HCT116 (cell line): ENCODE measurements around the gene FRMPD1. TPM values are rescaled to one million over a fixed set of nuclear protein-coding genes. Genes with fewer than 3 reads are reported as not detected.

ENCODE experiments used
- ATAC-seq: fragments of 200-7000 bp; cut with Tn5 transposase; 2 replicates; pipeline ENCODE4 v1.9.1; 2020; ENCODE audit warnings: mild to moderate bottlenecking, moderate library complexity
- BruUV-seq: library from RNA; stranded (reverse); fragments of 400-500 nt; replicated peaks from 2 replicates; lab custom pipeline; 2021; lab: Mats Ljungman, UMichigan
- CTCF ChIA-PET: fragments of 300-600 bp; sonication (Branson Sonifier 250); formaldehyde crosslinking; loops from one replicate; lab custom pipeline; 2021; ENCODE audit warnings: antibody characterized with exemption; lab: Charles Lee
- POLR2A ChIA-PET: fragments of 300-600, 350-600 bp; sonication (Branson Sonifier 250); formaldehyde crosslinking; loops from one replicate; lab custom pipeline; 2021; ENCODE audit warnings: antibody characterized with exemption; lab: Charles Lee
- RAD21 ChIA-PET, 2 experiments: fragments of 300-600 bp; sonication (Branson Sonifier 250); formaldehyde crosslinking; loops; one replicate each; lab custom pipeline; 2023; ENCODE audit warnings: low total read pairs in 2 of 2; ENCODE audit not compliant: uncharacterized antibody in 2 of 2, unreplicated experiment in 2 of 2, low non-redundant PET in 1 of 2; lab: Charles Lee
- DNase-seq: peaks from one replicate; pipeline ENCODE4 v3.0.0-alpha.2; 2010; ENCODE audit warnings: low read depth, low spot score
- H2AFZ ChIP-seq: fragments of 200-600 bp; shearing (Covaris generic), sonication (generic); 2 replicates; pipeline ENCODE4 v1.6.1; 2017; ENCODE audit warnings: low read depth, mixed run types, mixed read lengths, antibody characterized with exemption, low read length; ENCODE audit not compliant: poor library complexity, severe bottlenecking
- H3K27ac ChIP-seq: 2 replicates; pipeline ENCODE4 v1.5.1; 2012; ENCODE audit warnings: low read depth, low read length
- H3K27me3 ChIP-seq: fragments of 200-600 bp; sonication (generic); 2 replicates; pipeline ENCODE4 v1.6.1; 2016; ENCODE audit warnings: mixed run types, low read length, mixed read lengths; ENCODE audit not compliant: insufficient read depth
- H3K36me3 ChIP-seq, 2 experiments: fragments of 200-500 bp in 1 of 2; fragments of 200-600 bp in 1 of 2; sonication (Bioruptor generic) in 1 of 2; sonication (generic) in 1 of 2; 2 replicates each; pipeline versions ENCODE4 v1.5.1 to v1.6.1; 2014 to 2016; ENCODE audit warnings: low read length in 2 of 2, inconsistent platforms in 1 of 2, mixed read lengths in 1 of 2, mixed run types in 1 of 2; ENCODE audit not compliant: insufficient read depth in 2 of 2, control insufficient read depth in 1 of 2
- H3K4me1 ChIP-seq, 2 experiments: fragments of 200-600 bp in 1 of 2; sonication (generic) in 1 of 2; 2 replicates each; pipeline versions ENCODE4 v1.5.1 to v1.6.1; 2012 to 2017; ENCODE audit warnings: low read length in 2 of 2, inconsistent platforms in 1 of 2, mild to moderate bottlenecking in 1 of 2, mixed read lengths in 1 of 2, mixed run types in 1 of 2, moderate library complexity in 1 of 2; ENCODE audit not compliant: insufficient read depth in 2 of 2, control insufficient read depth in 1 of 2
- H3K4me2 ChIP-seq: fragments of 200-600 bp; sonication (generic); 2 replicates; pipeline ENCODE4 v1.6.1; 2017; ENCODE audit warnings: mixed run types, low read length, mixed read lengths
- H3K4me3 ChIP-seq, 2 experiments: fragments of 200-600 bp in 1 of 2; sonication (generic) in 1 of 2; replicated peaks in 1 of 2; 2 replicates each; pipeline ENCODE4 v1.5.1; 2011 to 2016; ENCODE audit warnings: low read length in 2 of 2, control low read depth in 1 of 2, low read depth in 1 of 2, mild to moderate bottlenecking in 1 of 2, mixed read lengths in 1 of 2, mixed run types in 1 of 2
- H3K79me2 ChIP-seq: fragments of 200-600 bp; sonication (generic); 2 replicates; pipeline ENCODE4 v1.6.1; 2017; ENCODE audit warnings: mild to moderate bottlenecking, mixed run types, low read length, moderate library complexity, mixed read lengths; ENCODE audit not compliant: insufficient read depth
- H3K9ac ChIP-seq: fragments of 200-600 bp; sonication (generic); 2 replicates; pipeline ENCODE4 v1.6.1; 2016; ENCODE audit warnings: low read length, mixed read lengths
- H3K9me2 ChIP-seq: fragments of 200-600 bp; sonication (generic), shearing (Covaris generic); 2 replicates; pipeline ENCODE4 v1.6.1; 2017; ENCODE audit warnings: mixed run types, mild to moderate bottlenecking, moderate library complexity; ENCODE audit not compliant: insufficient read depth
- H3K9me3 ChIP-seq, 2 experiments: fragments of 200-500 bp in 1 of 2; fragments of 200-600 bp in 1 of 2; sonication (Bioruptor generic) in 1 of 2; sonication (generic) in 1 of 2; 2 replicates each; pipeline ENCODE4 v1.6.1; 2014 to 2017; ENCODE audit warnings: low read length in 2 of 2, mixed read lengths in 2 of 2, inconsistent platforms in 1 of 2, low read depth in 1 of 2, mild to moderate bottlenecking in 1 of 2, mixed run types in 1 of 2, moderate library complexity in 1 of 2; ENCODE audit not compliant: control insufficient read depth in 1 of 2, insufficient read depth in 1 of 2
- H4K20me1 ChIP-seq: fragments of 200-600 bp; sonication (generic), shearing (Covaris generic); 2 replicates; pipeline ENCODE4 v1.6.1; 2017; ENCODE audit warnings: mixed run types, mild to moderate bottlenecking, moderate library complexity; ENCODE audit not compliant: insufficient read depth
- ATF3 ChIP-seq: IDR thresholded peaks from 2 replicates; pipeline ENCODE4 v1.6.1; 2012
- CBX3 ChIP-seq: IDR thresholded peaks from 2 replicates; pipeline ENCODE4 v1.6.1; 2012; ENCODE audit warnings: low read depth
- EGR1 ChIP-seq: IDR thresholded peaks from 2 replicates; pipeline ENCODE4 v1.6.1; 2012; ENCODE audit warnings: low read depth
- ELF1 ChIP-seq: IDR thresholded peaks from 2 replicates; pipeline ENCODE4 v1.6.1; 2012; ENCODE audit warnings: low read depth, borderline replicate concordance
- EZH2 ChIP-seq: fragments of 200-600 bp; sonication (generic); IDR thresholded peaks from 2 replicates; pipeline ENCODE4 v1.6.1; 2017; ENCODE audit warnings: antibody characterized with exemption, mixed run types
- EZH2phosphoT487 ChIP-seq: fragments of 200-600 bp; IDR thresholded peaks from 2 replicates; pipeline ENCODE4 v1.6.1; 2018; ENCODE audit warnings: antibody characterized with exemption, borderline replicate concordance
- FOSL1 ChIP-seq: IDR thresholded peaks from 2 replicates; pipeline ENCODE4 v1.6.1; 2012; ENCODE audit warnings: low read depth
- POLR2A ChIP-seq: IDR thresholded peaks from 2 replicates; pipeline ENCODE4 v1.7.0; 2011; ENCODE audit warnings: borderline replicate concordance; ENCODE audit not compliant: insufficient read depth, insufficient read length; ENCODE audit errors: extremely low read depth
- POLR2AphosphoS5 ChIP-seq: IDR thresholded peaks from 2 replicates; pipeline ENCODE4 v1.6.1; 2011; ENCODE audit warnings: mild to moderate bottlenecking, low read depth, low read length, moderate library complexity
- RAD21 ChIP-seq: IDR thresholded peaks from 2 replicates; pipeline ENCODE4 v1.6.1; 2012; ENCODE audit warnings: low read depth, mild to moderate bottlenecking
- SIN3A ChIP-seq: IDR thresholded peaks from 2 replicates; pipeline ENCODE4 v1.6.1; 2012; ENCODE audit warnings: low read depth
- SP1 ChIP-seq: IDR thresholded peaks from 2 replicates; pipeline ENCODE4 v1.6.1; 2012; ENCODE audit warnings: low read depth
- SRF ChIP-seq: IDR thresholded peaks from 2 replicates; pipeline ENCODE4 v1.6.1; 2012; ENCODE audit warnings: low read depth
- TCF7L2 ChIP-seq: IDR thresholded peaks from 2 replicates; pipeline ENCODE4 v1.7.0; 2011; ENCODE audit warnings: borderline replicate concordance, inconsistent platforms; ENCODE audit not compliant: insufficient read depth, insufficient read length; ENCODE audit errors: extremely low read depth
- ZFX ChIP-seq: fragments of 450-650 bp; IDR thresholded peaks from 2 replicates; pipeline ENCODE4 v1.6.1; 2017
- ZNF274 ChIP-seq: fragments of 200-500 bp; sonication (Bioruptor generic); IDR thresholded peaks from 2 replicates; pipeline ENCODE4 v1.6.1; 2014; ENCODE audit warnings: mild to moderate bottlenecking, low read depth, low read length, inconsistent platforms
- intact Hi-C: fragments of 100-400 bp; cut with micrococcal nuclease; formaldehyde crosslinking; loops from 2 replicates; pipeline ENCODE4 v1.10.0; 2022
- total RNA-seq: library from RNA; stranded (reverse); gene quantifications from one replicate; pipeline ENCODE4 v1.2.1, GENCODE V29; 2021; ENCODE audit not compliant: unreplicated experiment
- TF ChIP-seq, protein P1 (sequence below), 3 experiments: fragments of 200-600 bp in 1 of 3; sonication (generic) in 1 of 3; IDR thresholded peaks in 2 of 3; conservative IDR thresholded peaks in 1 of 3; 2 replicates each; pipeline ENCODE4 v1.5.1; 2012 to 2017; ENCODE audit warnings: low read depth in 2 of 3, low read length in 2 of 3, antibody characterized with exemption in 1 of 3, borderline replicate concordance in 1 of 3, control low read depth in 1 of 3, mild to moderate bottlenecking in 1 of 3, mixed read lengths in 1 of 3, mixed run types in 1 of 3, moderate library complexity in 1 of 3; ENCODE audit not compliant: insufficient read depth in 1 of 3

FRMPD1 gene
- total RNA-seq, 1 experiment from 2014 or later, result 0.52 TPM

DNA sequence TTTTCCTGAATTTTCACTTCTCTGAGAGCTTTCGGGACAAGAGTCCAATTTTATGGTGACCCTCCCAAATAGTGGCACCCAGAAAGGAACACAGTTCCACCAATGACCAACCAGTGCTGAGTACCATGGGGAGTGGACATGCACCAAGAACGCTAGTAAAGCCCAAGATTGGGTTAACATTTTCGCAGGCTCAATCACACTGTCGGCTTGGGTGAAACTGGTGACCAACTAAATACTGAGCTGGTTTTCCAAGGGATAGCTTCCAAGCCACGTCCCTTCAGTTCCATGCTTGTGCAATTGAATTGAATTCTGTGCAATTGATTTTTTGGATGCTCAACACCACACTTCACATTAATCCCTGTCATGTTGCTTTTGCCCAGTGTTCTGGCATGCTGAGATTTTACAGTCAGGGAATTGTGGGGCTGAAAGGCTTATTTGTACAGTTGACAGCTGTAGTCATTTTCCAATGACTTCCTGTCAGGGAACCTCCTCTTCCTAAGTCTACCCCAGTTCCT is 65.3 kb downstream of the FRMPD1 start:
- intact Hi-C loops, result no loop called here
- Histone ChIP-seq H4K20me1 (no peaks in the 10 kb centered on the region), H3K9me2 (no peaks in the 10 kb centered on the region), H3K4me2 (no peak overlapping the region), H3K79me2 (no peaks in the 10 kb centered on the region), H2AFZ (no peak overlapping the region), H3K9me3 (no peaks in the 10 kb centered on the region), H3K4me3 (no peak overlapping the region), H3K4me1 (no peaks in the 10 kb centered on the region), H3K9ac (no peak overlapping the region), H3K27me3 (no peaks in the 10 kb centered on the region)
- POLR2A ChIA-PET, result no interaction called here
- no TSS peak for BruUV-seq
- DNase-seq (no peak), ATAC-seq (no peak)
- CTCF ChIA-PET, result no interaction called here
- TF ChIP-seq, protein P1, sequence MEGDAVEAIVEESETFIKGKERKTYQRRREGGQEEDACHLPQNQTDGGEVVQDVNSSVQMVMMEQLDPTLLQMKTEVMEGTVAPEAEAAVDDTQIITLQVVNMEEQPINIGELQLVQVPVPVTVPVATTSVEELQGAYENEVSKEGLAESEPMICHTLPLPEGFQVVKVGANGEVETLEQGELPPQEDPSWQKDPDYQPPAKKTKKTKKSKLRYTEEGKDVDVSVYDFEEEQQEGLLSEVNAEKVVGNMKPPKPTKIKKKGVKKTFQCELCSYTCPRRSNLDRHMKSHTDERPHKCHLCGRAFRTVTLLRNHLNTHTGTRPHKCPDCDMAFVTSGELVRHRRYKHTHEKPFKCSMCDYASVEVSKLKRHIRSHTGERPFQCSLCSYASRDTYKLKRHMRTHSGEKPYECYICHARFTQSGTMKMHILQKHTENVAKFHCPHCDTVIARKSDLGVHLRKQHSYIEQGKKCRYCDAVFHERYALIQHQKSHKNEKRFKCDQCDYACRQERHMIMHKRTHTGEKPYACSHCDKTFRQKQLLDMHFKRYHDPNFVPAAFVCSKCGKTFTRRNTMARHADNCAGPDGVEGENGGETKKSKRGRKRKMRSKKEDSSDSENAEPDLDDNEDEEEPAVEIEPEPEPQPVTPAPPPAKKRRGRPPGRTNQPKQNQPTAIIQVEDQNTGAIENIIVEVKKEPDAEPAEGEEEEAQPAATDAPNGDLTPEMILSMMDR (IDR thresholded peaks at IDR 0.05 in 2 of 3, conservative IDR thresholded peaks at IDR 0.05 in 1 of 3; ENCODE audit: borderline replicate concordance in 1 of 3, insufficient read depth in 1 of 3, low read depth in 2 of 3, low read length in 2 of 3), result no peak
- TF ChIP-seq EZH2phosphoT487 (no peak), TCF7L2 (no peak), ATF3 (no peak), ZNF274 (no peak), ELF1 (no peak), SP1 (no peak), POLR2A (no peak), SIN3A (no peak)
- TF ChIP-seq, all 23 proteins: peak for 0
- RAD21 ChIA-PET, result no interaction called here
- Histone ChIP-seq H3K36me3 (no peaks in the 10 kb centered on the region), H3K27ac (no peak overlapping the region)

GRCh38 chr9:37719526-37719925 is 68.8 kb downstream of the FRMPD1 start:
- intact Hi-C loops, result no loop called here
- ChIA-PET RAD21 (no interaction called here), CTCF (no interaction called here), POLR2A (no interaction called here)
- no peaks in the 10 kb centered on the region for H3K36me3 ChIP-seq
- H3K4me3 ChIP-seq, result no peak overlapping the region
- no peak overlapping the region for H3K4me2 ChIP-seq
- H3K9me2 ChIP-seq, result no peaks in the 10 kb centered on the region
- DNase-seq, result no peak
- BruUV-seq, result no TSS peak
- no peak for ATAC-seq
- no peaks in the 10 kb centered on the region for H3K27me3 ChIP-seq
- H3K27ac ChIP-seq, result no peak overlapping the region
- no peak overlapping the region for H3K9ac ChIP-seq
- H3K9me3 ChIP-seq, result no peaks in the 10 kb centered on the region
- H3K4me1 ChIP-seq, result no peaks in the 10 kb centered on the region
- no peak overlapping the region for H2AFZ ChIP-seq
- H4K20me1 ChIP-seq, result no peaks in the 10 kb centered on the region
- H3K79me2 ChIP-seq, result no peaks in the 10 kb centered on the region
- no peak for TF ChIP-seq EZH2
- TF ChIP-seq POLR2A, result no peak
- no peak for TF ChIP-seq FOSL1
- TF ChIP-seq RAD21, result no peak
- TF ChIP-seq CBX3, result no peak
- no peak for TF ChIP-seq EGR1
- no peak for TF ChIP-seq SRF
- TF ChIP-seq POLR2AphosphoS5, result no peak
- TF ChIP-seq ELF1, result no peak
- TF ChIP-seq ZFX, result no peak
- TF ChIP-seq TCF7L2, result no peak
